ENCODE data around the gene SPDYE9.
"Not testable (repeated sequence)": the region's sequence is repeated elsewhere in the genome, so short reads cannot be mapped to it uniquely, and the experiment has no call there.

The SPDYE9 gene, protein sequence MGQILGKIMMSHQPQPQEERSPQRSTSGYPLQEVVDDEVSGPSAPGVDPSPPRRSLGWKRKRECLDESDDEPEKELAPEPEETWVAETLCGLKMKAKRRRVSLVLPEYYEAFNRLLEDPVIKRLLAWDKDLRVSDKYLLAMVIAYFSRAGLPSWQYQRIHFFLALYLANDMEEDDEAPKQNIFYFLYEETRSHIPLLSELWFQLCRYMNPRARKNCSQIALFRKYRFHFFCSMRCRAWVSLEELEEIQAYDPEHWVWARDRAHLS

DNA sequence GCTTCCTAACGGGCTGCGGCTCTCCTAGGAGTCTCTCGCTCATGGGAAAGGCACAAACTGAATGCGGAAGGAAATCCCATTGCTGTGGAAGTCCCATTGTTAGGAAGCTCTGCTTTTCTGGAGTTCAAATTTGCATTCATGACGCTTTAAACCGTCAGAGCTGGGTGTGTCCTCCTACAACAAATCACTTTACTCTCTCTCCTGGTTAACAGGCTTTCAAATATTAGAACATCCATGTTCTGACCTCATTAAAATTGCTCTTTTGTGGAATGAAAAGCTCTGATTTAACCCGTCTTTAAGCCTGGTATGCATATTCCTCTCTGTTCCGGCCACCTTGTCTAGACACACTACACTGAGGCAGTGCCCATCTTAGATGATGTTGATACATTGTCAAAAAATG, at the start of gene SPDYE9:
Gene SPDYE9 (minus strand): TSS at position 101 of the 400 bp plus-strand sequence. CDS start 1,800 bp downstream, outside the sequence.
- DNase-seq (ENCODE audit: low spot score): not testable (repeated sequence)

DNA sequence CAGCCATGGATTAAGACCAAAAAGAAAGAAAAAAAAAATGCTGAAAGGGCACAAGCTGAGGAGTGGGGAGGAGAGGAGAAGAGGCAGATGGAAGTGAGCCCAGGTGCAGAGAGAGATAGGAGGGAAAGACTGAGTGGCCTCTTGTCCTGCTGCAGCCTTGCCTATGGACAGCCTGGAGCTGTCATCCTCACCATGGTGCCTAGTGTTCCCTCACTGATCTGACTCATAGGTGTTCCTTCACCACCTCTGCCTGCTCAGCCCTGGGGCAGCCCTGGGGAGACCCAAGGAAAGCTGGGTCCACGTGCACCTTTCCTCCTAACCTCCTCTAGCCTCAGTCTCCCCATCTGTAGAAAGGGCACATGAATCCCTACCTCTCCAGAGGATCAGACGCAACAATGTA, 49.0 kb upstream of the SPDYE9 start:
- DNase-seq (ENCODE audit: low spot score): not testable (repeated sequence)

DNA sequence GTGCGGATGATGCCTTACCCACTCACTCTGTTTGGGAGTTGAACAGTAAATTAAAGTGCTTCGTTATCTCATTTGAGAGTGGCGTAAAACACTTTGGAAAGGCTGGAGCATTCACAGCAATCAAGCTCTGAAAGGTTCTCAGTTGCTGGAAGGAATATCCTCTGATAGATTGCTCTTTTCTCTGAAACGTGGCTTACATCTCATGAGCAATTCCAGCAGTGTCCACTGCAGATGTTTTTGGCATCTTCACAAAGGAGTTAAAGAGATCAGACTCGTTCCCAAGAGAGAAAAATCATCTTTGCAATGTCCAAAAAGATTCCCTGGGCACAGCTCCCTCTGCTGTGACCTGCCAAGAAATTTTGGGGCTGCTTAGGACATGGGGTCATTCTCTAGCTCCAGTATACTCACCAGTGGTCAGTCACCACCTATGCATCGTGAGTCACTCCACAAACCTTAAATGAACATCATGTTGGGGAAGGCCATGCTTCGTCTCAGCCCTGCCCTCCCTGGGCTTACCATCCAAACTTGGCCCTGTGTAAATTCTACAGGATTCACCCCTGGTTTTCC, 46.9 kb upstream of the SPDYE9 start:
- not testable (repeated sequence) for DNase-seq (ENCODE audit: low spot score)

DNA sequence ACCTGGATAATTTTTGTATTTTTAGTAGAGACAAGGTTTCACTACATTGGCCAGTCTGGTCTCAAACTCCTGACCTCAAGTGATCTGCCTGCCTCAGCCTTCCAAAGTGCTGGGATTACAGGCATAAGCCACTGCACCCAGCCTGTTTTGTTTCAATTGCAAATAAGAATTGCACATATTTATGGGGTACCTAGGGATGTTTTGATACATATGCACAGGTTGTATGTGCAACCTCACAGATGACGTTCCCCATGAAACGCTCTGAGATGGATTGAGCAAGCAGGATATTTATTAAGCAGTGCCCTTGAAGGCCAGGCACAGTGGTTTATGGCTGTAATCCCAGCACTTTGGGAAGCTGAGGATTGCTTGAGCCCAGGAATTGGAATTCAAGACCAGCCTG, 44.8 kb upstream of the SPDYE9 start:
- not testable (repeated sequence) for DNase-seq (ENCODE audit: low spot score)

DNA sequence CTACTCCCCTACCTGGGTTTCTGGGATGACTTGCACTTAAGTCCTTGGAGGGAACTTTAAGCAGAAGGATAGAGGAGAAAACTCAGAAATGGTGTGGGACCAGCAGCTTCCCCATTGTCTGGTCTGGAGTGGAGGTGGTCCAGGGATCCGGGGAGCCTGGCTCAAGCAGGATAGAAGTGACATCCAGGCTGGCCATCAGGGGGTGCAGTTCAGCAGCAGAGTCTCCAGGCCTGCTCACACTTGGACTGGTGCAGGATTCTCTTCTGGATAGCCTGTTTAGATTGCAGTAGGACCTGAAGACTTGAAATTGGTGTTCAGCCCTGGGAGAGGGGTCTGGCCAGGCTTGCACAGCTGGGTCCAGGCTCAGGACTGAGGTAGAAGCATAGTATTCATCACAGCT, 38.3 kb upstream of the SPDYE9 start:
- not testable (repeated sequence) for DNase-seq (ENCODE audit: low spot score)

DNA sequence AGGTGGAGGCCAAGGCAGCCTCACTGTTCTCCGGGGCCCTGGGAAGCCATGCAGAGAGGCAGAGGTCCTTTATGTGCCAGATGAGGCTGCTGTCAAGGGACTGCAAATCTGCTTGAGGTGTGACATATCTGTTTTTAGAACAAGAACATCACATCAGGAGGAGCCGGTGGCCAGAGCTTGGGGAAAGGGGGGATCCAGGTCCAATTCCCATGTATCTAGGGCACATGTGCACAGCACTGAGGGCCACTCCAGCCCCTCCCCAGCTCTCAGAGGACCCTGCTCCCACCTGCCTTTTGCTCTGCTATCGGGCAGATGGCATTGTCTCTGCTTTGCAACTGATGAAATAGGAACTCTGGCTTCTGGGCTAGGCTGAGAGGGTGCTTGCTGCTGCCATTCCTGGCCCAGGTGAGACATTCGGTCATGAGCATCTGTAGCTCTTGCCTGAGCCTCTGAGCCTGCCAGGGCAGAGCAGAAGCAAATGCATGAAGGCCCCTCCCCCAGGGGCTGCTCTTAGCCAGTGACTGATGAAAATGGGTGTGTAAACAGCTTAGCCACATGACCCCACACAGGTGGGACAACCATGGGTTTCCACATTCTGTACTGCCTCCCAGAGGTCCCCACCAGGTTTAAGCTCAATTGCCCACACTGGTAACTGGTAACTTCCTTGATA, 37.1 kb upstream of the SPDYE9 start:
- not testable (repeated sequence) for DNase-seq (ENCODE audit: low spot score)

DNA sequence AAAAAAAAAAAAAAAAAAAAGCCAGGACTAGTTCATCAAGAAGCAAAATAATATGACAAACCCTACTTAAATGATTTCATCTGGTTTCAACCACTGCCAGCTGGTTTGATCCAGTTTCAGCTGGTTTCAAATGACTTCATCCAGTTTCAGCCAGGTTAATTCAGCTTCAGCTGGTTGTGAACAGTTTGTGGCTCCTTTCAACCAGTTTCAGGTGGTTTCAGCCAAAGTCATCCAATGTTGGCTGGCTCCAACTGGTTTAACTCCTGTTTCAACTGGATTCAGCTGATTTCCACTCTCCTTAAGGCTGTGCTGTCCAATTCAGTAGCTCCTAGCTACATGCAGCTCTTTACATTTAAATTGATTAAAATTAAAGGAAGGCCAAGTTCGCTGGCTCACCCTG, 32.3 kb upstream of the SPDYE9 start:
- DNase-seq (ENCODE audit: low spot score): not testable (repeated sequence)

DNA sequence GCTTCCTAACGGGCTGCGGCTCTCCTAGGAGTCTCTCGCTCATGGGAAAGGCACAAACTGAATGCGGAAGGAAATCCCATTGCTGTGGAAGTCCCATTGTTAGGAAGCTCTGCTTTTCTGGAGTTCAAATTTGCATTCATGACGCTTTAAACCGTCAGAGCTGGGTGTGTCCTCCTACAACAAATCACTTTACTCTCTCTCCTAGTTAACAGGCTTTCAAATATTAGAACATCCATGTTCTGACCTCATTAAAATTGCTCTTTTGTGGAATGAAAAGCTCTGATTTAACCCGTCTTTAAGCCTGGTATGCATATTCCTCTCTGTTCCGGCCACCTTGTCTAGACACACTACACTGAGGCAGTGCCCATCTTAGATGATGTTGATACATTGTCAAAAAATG, 28.0 kb downstream of the SPDYE9 start, which contains the start of gene SPDYE11:
Gene SPDYE11 (minus strand): TSS at position 101 of the 400 bp plus-strand sequence. CDS start 1,800 bp downstream, outside the sequence.
- DNase-seq (ENCODE audit: low spot score): not testable (repeated sequence)

DNA sequence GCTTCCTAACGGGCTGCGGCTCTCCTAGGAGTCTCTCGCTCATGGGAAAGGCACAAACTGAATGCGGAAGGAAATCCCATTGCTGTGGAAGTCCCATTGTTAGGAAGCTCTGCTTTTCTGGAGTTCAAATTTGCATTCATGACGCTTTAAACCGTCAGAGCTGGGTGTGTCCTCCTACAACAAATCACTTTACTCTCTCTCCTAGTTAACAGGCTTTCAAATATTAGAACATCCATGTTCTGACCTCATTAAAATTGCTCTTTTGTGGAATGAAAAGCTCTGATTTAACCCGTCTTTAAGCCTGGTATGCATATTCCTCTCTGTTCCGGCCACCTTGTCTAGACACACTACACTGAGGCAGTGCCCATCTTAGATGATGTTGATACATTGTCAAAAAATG, 56.2 kb downstream of the SPDYE9 start, which contains the start of gene SPDYE8:
Gene SPDYE8 (minus strand): TSS at position 101 of the 400 bp plus-strand sequence. CDS start 1,800 bp downstream, outside the sequence.
- not testable (repeated sequence) for DNase-seq (ENCODE audit: low spot score)

All from SW480 (cell line).